K562 (cell line): ENCODE measurements around the gene RECQL5. TPM values are rescaled to one million over a fixed set of nuclear protein-coding genes. Genes with fewer than 3 reads are reported as not detected.

Source experiments
- ATAC-seq: fragments of 200-7000 bp; cut with Tn5 transposase; 3 replicates; pipeline ENCODE4 v1.9.1; 2020; ENCODE audit warnings: moderate library complexity
- BruUV-seq: library from RNA; stranded (reverse); fragments of 400-500 nt; replicated peaks from 2 replicates; lab custom pipeline; 2021; lab: Mats Ljungman, UMichigan
- CTCF ChIA-PET: fragments of 300-600 bp; formaldehyde crosslinking; extraction: SDS; loops from one replicate; lab custom pipeline; 2021; ENCODE audit warnings: low intra/inter-chr PET ratio; lab: Yijun Ruan, JAX
- POLR2A ChIA-PET: fragments of 300-600, 350-650 bp; sonication (Branson Sonifier 250); formaldehyde crosslinking; extraction: SDS; loops from one replicate; lab custom pipeline; 2021; ENCODE audit warnings: antibody characterized with exemption, inconsistent platforms; lab: Yijun Ruan, JAX
- DNase-seq, 4 experiments: peaks; one replicate each; pipeline versions ENCODE4 v3.0.0 to v3.0.0-alpha.2; 2011 to 2018; ENCODE audit warnings: low spot score in 3 of 4, mixed read lengths in 3 of 4; ENCODE audit errors: extremely low read depth in 1 of 4
- FAIRE-seq: peaks from 2 replicates; lab custom pipeline; 2011; peaks lifted over from hg19 to GRCh38; lab: Jason Lieb, UNC
- H2AFZ ChIP-seq: 2 replicates; pipeline ENCODE4 v1.6.0; 2011; ENCODE audit warnings: low read depth, low read length, control low read depth, inconsistent platforms
- H3K27ac ChIP-seq: fragments of 200-600 bp; 3 replicates; pipeline ENCODE4 v1.8.0; 2011; ENCODE audit warnings: low read depth, mild to moderate bottlenecking, control low read depth, inconsistent platforms, low read length, moderate library complexity, mixed read lengths; ENCODE audit errors: extremely low read depth
- H3K27me3 ChIP-seq, 2 experiments: fragments of 300-600 bp in 1 of 2; 2 replicates in 1 of 2; 3 replicates in 1 of 2; pipeline versions ENCODE4 v1.6.0 to v1.8.0; 2011; ENCODE audit warnings: inconsistent platforms in 2 of 2, low read length in 2 of 2, mild to moderate bottlenecking in 1 of 2, mixed read lengths in 1 of 2, moderate library complexity in 1 of 2; ENCODE audit not compliant: control insufficient read depth in 2 of 2, insufficient read depth in 2 of 2
- H3K36me3 ChIP-seq: fragments of 300-600 bp; 3 replicates; pipeline ENCODE4 v1.8.0; 2011; ENCODE audit warnings: mild to moderate bottlenecking, low read length, inconsistent platforms; ENCODE audit not compliant: control insufficient read depth, insufficient read depth
- H3K4me1 ChIP-seq, 2 experiments: fragments of 200-600 bp in 1 of 2; replicated peaks in 1 of 2; 2 replicates in 1 of 2; 3 replicates in 1 of 2; pipeline versions ENCODE4 v1.5.1 to v1.8.0; 2011; ENCODE audit warnings: inconsistent platforms in 2 of 2, low read length in 2 of 2, mild to moderate bottlenecking in 1 of 2, mixed read lengths in 1 of 2, moderate library complexity in 1 of 2; ENCODE audit not compliant: control insufficient read depth in 2 of 2, insufficient read depth in 2 of 2
- H3K4me2 ChIP-seq: 2 replicates; pipeline ENCODE4 v1.6.1; 2011; ENCODE audit warnings: low read length, control low read depth, inconsistent platforms, mixed read lengths; ENCODE audit not compliant: insufficient read depth
- H3K4me3 ChIP-seq: fragments of 200-600 bp; sonication (generic), shearing (Covaris generic); 2 replicates; pipeline ENCODE4 v1.5.1; 2016; ENCODE audit warnings: control low read depth, inconsistent platforms
- H3K79me2 ChIP-seq: fragments of 200-600 bp; 3 replicates; pipeline ENCODE4 v1.8.0; 2011; ENCODE audit warnings: low read length, inconsistent platforms; ENCODE audit not compliant: control insufficient read depth, insufficient read depth
- H3K9ac ChIP-seq, 2 experiments: 2 replicates each; pipeline versions ENCODE4 v1.6.0 to v1.6.1; 2011; ENCODE audit warnings: low read depth in 2 of 2, low read length in 2 of 2, control low read depth in 1 of 2, inconsistent platforms in 1 of 2, mild to moderate bottlenecking in 1 of 2, mixed read lengths in 1 of 2; ENCODE audit not compliant: insufficient read depth in 1 of 2
- H3K9me1 ChIP-seq: one replicate; pipeline ENCODE4 v1.6.0; 2011; ENCODE audit warnings: inconsistent platforms, mild to moderate bottlenecking, low read length, moderate library complexity; ENCODE audit not compliant: control insufficient read depth, insufficient read depth
- H3K9me3 ChIP-seq: replicated peaks from 2 replicates; pipeline ENCODE4 v1.5.1; 2011; ENCODE audit warnings: low read depth, low read length, inconsistent platforms; ENCODE audit not compliant: control insufficient read depth, insufficient read depth
- H4K20me1 ChIP-seq: replicated peaks from 2 replicates; pipeline ENCODE4 v1.6.1; 2011; ENCODE audit warnings: low read length, inconsistent platforms, mixed read lengths; ENCODE audit not compliant: control insufficient read depth, insufficient read depth
- ATF1 ChIP-seq, 2 experiments: fragments of 450-650 bp in 1 of 2; IDR thresholded peaks; 2 replicates each; pipeline ENCODE4 v1.6.1; 2016; ENCODE audit warnings: missing compliant biosample characterization in 1 of 2, missing genetic modification characterization in 1 of 2
- CBFA2T2 ChIP-seq: fragments of 450-650 bp; conservative IDR thresholded peaks from 2 replicates; pipeline ENCODE4 v1.6.1; 2017; ENCODE audit warnings: mild to moderate bottlenecking
- CTBP1 ChIP-seq: fragments of 450-650 bp; IDR thresholded peaks from 2 replicates; pipeline ENCODE4 v1.6.1; 2016; ENCODE audit warnings: borderline replicate concordance
- ETV5 ChIP-seq: sonication (generic); formaldehyde crosslinking; IDR thresholded peaks from 2 replicates; pipeline ENCODE4 v1.4.0; 2020; ENCODE audit warnings: low read depth, mild to moderate bottlenecking, missing genetic modification reagents
- FOSL1 ChIP-seq: fragments of 200-800 bp; sonication (Bioruptor generic); conservative IDR thresholded peaks from 2 replicates; pipeline ENCODE4 v1.6.1; 2016; ENCODE audit warnings: missing genetic modification characterization, missing compliant biosample characterization
- HCFC1 ChIP-seq: IDR thresholded peaks from 2 replicates; pipeline ENCODE4 v1.6.1; 2012; ENCODE audit warnings: low read depth, low read length, improper control_type of control experiment
- HDGF ChIP-seq: fragments of 450-650 bp; IDR thresholded peaks from 2 replicates; pipeline ENCODE4 v1.6.1; 2016
- MAZ ChIP-seq, 2 experiments: fragments of 450-650 bp in 1 of 2; sonication (generic) in 1 of 2; formaldehyde crosslinking; IDR thresholded peaks in 1 of 2; conservative IDR thresholded peaks in 1 of 2; 2 replicates each; pipeline versions ENCODE4 v1.4.0 to v1.5.0; 2020; ENCODE audit warnings: mild to moderate bottlenecking in 1 of 2, missing genetic modification reagents in 1 of 2
- MBD2 ChIP-seq: sonication (generic); IDR thresholded peaks from 2 replicates; pipeline ENCODE4 v1.6.1; 2016; ENCODE audit warnings: low read depth, borderline replicate concordance
- NFIX ChIP-seq: fragments of 250-450 bp; sonication (Bioruptor Pico); IDR thresholded peaks from 2 replicates; pipeline ENCODE4 v1.4.0; 2020; ENCODE audit warnings: low read depth, mild to moderate bottlenecking, moderate library complexity
- NR2C1 ChIP-seq, 2 experiments: fragments of 450-650 bp; IDR thresholded peaks; 2 replicates each; pipeline ENCODE4 v1.6.1; 2017; ENCODE audit warnings: mild to moderate bottlenecking in 2 of 2, antibody characterized with exemption in 1 of 2, inconsistent platforms in 1 of 2, missing compliant biosample characterization in 1 of 2, missing genetic modification characterization in 1 of 2
- OTX1 ChIP-seq: fragments of 450-650 bp; formaldehyde crosslinking; IDR thresholded peaks from 2 replicates; pipeline ENCODE4 v1.4.0; 2022; ENCODE audit warnings: mild to moderate bottlenecking
- RB1 ChIP-seq: fragments of 450-650 bp; IDR thresholded peaks from 2 replicates; pipeline ENCODE4 v1.6.1; 2017; ENCODE audit warnings: low read depth, mild to moderate bottlenecking
- SMAD3 ChIP-seq: fragments of 450-650 bp; formaldehyde crosslinking; conservative IDR thresholded peaks from 2 replicates; pipeline ENCODE4 v1.4.0; 2020; ENCODE audit warnings: mild to moderate bottlenecking
- SRSF1 ChIP-seq: fragments of 200-400 bp; formaldehyde crosslinking; IDR thresholded peaks from 2 replicates; pipeline ENCODE4 v1.6.1; 2017; ENCODE audit warnings: mild to moderate bottlenecking, low read depth, low read length, moderate library complexity
- SRSF3 ChIP-seq: fragments of 200-400 bp; formaldehyde crosslinking; IDR thresholded peaks from 2 replicates; pipeline ENCODE4 v1.6.1; 2016; ENCODE audit warnings: mild to moderate bottlenecking, low read length, moderate library complexity; ENCODE audit not compliant: insufficient read depth
- ZNF347 ChIP-seq: fragments of 450-650 bp; formaldehyde crosslinking; IDR thresholded peaks from 2 replicates; pipeline ENCODE4 v1.4.0; 2020; ENCODE audit warnings: low read depth, mild to moderate bottlenecking, moderate library complexity
- ZNF384 ChIP-seq: IDR thresholded peaks from 2 replicates; pipeline ENCODE4 v1.6.1; 2012; ENCODE audit warnings: low read depth, low read length, improper control_type of control experiment
- WGBS: fragments of 100-300 bp; shearing (Covaris generic); methylation state at CpG from one replicate; pipeline ENCODE4 v1.1.6; 2016; ENCODE audit warnings: low coverage, mixed read lengths; ENCODE audit not compliant: insufficient coverage; ENCODE audit errors: missing lambda C conversion rate; 5-methylcytosine and 5-hydroxymethylcytosine counted together
- in situ Hi-C: fragments of 300-500 bp; cut with MboI; formaldehyde crosslinking; loops from 4 replicates; pipeline ENCODE4 v1.15.0; 2018; ENCODE audit warnings: inconsistent platforms, mixed read lengths
- intact Hi-C: fragments of 100-400 bp; cut with micrococcal nuclease; formaldehyde crosslinking; loops from 2 replicates; pipeline ENCODE4 v1.14.2; 2022
- polyA plus RNA-seq, 8 experiments: library from polyadenylated mRNA; depleted of rRNA in 4 of 8; stranded (reverse) in 5 of 8; unstranded in 3 of 8; fragments of >200 nt; fragmentation: Nextera tagmentation in 2 of 8; fragmentation: Illumina TruSeq in 1 of 8; extraction: Ambion mirVana in 2 of 8; extraction: Trizol in 1 of 8; gene quantifications; 2 replicates each; pipeline versions ENCODE4 v1.2.1 to v1.2.3, GENCODE V29; 2011 to 2014; ENCODE audit warnings: inconsistent platforms in 1 of 8, missing spikeins in 1 of 8
- total RNA-seq, 7 experiments: library from RNA; depleted of rRNA in 6 of 7; stranded (reverse); fragments of >200 nt in 6 of 7; fragmentation: Illumina TruSeq in 2 of 7; extraction: Trizol in 2 of 7; gene quantifications; 2 replicates each; pipeline versions ENCODE4 v1.2.1 to v1.2.3, GENCODE V29; 2011 to 2021; ENCODE audit warnings: low replicate concordance in 1 of 7
- TF ChIP-seq, protein P1 (sequence below): fragments of 250-450 bp; sonication (Bioruptor Pico); IDR thresholded peaks from 2 replicates; pipeline ENCODE4 v1.5.0; 2020; ENCODE audit warnings: mild to moderate bottlenecking
- TF ChIP-seq, protein P2 (sequence below), 2 experiments: fragments of 450-650 bp; conservative IDR thresholded peaks; 2 replicates each; pipeline ENCODE4 v1.6.1; 2017; ENCODE audit warnings: mild to moderate bottlenecking in 2 of 2, moderate library complexity in 2 of 2

Gene RECQL5
- total and polyA plus RNA-seq, 9 of the 15 experiments (the other 6 are each of a cell fraction or from before 2014, with no cell fraction given) = 4.1 to 34.8 (median 16.4) TPM

DNA sequence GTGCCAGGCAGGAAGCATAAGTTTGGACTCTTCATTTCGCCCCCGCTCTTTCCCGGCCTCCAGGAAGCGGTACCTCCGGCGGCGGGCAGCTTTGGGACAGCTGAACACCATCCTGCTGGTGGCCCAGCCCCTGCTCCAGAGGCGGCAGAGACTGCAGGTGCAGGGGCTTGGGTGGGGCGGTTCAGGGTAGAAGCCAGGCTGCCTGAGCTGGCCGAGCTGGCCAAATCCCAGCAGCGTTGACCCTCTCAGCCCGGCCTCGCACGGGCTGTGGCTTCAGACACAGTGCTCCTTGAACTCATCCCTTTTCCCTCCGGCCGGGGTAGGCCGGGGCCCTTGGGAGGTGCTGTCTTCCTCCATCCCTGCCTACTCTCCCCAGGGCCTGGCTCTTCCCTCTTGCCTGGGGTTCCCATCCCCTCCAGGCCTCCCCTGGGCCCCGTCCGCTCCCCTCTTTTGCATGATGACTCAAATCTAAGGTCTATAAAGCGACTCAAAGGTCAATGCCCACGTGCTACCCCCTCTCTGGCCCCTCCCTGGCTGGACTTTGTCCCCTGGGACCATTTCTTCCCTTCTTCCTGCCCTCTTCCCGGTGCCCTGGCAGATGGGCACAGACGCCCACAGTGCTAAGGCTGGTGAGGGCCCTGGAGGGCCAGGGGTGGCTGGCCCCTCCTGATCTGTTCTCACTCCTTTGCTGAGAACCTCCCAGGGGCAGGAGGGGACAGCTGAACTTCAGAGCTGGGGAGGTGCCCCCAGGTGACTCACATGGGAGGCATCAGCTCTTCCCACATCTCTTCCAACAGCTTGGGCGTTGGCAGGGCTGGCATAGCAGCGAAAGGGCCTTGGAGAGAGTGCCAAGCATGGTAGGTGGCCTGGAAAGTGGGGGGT is 56.6 kb downstream of the RECQL5 start (continued):
- TF ChIP-seq, protein P1, sequence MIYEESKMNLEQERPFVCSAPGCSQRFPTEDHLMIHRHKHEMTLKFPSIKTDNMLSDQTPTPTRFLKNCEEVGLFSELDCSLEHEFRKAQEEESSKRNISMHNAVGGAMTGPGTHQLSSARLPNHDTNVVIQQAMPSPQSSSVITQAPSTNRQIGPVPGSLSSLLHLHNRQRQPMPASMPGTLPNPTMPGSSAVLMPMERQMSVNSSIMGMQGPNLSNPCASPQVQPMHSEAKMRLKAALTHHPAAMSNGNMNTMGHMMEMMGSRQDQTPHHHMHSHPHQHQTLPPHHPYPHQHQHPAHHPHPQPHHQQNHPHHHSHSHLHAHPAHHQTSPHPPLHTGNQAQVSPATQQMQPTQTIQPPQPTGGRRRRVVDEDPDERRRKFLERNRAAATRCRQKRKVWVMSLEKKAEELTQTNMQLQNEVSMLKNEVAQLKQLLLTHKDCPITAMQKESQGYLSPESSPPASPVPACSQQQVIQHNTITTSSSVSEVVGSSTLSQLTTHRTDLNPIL = no peak
- no peak for TF ChIP-seq HDGF
- no peak for TF ChIP-seq SMAD3 (CRISPR knock-in tag)
- TF ChIP-seq HCFC1 = no peak
- TF ChIP-seq MAZ (CRISPR knock-in tag; conservative IDR thresholded peaks at IDR 0.05 in 1 of 2, IDR thresholded peaks at IDR 0.05 in 1 of 2) = no peak
- no peak for TF ChIP-seq NR2C1 (IDR thresholded peaks at IDR 0.05)
- no peak for TF ChIP-seq NR2C1 (tag; IDR thresholded peaks at IDR 0.05)
- TF ChIP-seq RB1 = no peak
- TF ChIP-seq, all 486 proteins: peak for 0

DNA sequence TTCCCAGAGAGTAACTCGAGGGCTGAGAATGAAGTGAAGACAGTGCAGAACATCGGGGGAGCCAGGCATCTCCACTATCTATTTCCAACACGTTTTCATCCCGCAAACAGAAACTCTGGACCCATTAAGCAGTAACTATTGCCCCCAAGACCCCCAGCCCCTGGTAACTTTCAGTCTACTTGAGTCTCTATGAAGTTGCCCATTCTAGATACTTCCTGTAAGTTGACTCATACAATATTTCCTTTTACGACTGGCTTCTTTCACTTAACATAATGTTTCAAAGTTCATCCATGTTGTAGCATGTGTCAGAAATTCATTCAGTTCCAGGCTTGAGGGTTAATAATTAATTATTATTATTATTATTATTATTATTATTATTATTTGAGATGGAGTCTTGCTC is 59.9 kb downstream of the RECQL5 start:
- peaks cover 14 to 31% of the 10 kb centered on the region in 2 experiments; a peak in 4 of 5 replicates for H3K27me3 ChIP-seq
- intact Hi-C loops (no loop called here), in situ Hi-C loops (no loop called here)
- H3K4me2 ChIP-seq = no peak overlapping the region
- POLR2A ChIA-PET = no interaction called here
- peaks cover 0 to 26% of the 10 kb centered on the region in 2 experiments; a peak in 3 of 5 replicates for H3K4me1 ChIP-seq
- no peak overlapping the region for H3K27ac ChIP-seq
- WGBS = 5% methylated on average over 5 of the region's 5 CpGs
- no TSS peak for BruUV-seq
- FAIRE-seq (no peak), ATAC-seq (no peak), DNase-seq (no peak)
- H3K79me2 ChIP-seq = no peaks in the 10 kb centered on the region
- H3K9me3 ChIP-seq = no peaks in the 10 kb centered on the region
- H4K20me1 ChIP-seq = no peaks in the 10 kb centered on the region
- CTCF ChIA-PET = no interaction called here
- no peaks in the 10 kb centered on the region for H3K36me3 ChIP-seq
- no peak overlapping the region for H2AFZ ChIP-seq
- no peak overlapping the region for H3K4me3 ChIP-seq
- H3K9me1 ChIP-seq = no peaks in the 10 kb centered on the region
- H3K9ac ChIP-seq = no peak overlapping the region
- TF ChIP-seq OTX1 (CRISPR knock-in tag) (no peak), FOSL1 (no peak), ZNF347 (CRISPR knock-in tag) (no peak), ZNF384 (no peak), SRSF1 (no peak), MBD2 (no peak), SRSF3 (no peak), NFIX (CRISPR knock-in tag) (no peak), ATF1 (CRISPR knock-in tag; IDR thresholded peaks at IDR 0.05) (no peak), ATF1 (tag; IDR thresholded peaks at IDR 0.05) (no peak), CTBP1 (no peak), CBFA2T2 (no peak), ETV5 (CRISPR knock-in tag) (no peak)
- TF ChIP-seq, protein P2, sequence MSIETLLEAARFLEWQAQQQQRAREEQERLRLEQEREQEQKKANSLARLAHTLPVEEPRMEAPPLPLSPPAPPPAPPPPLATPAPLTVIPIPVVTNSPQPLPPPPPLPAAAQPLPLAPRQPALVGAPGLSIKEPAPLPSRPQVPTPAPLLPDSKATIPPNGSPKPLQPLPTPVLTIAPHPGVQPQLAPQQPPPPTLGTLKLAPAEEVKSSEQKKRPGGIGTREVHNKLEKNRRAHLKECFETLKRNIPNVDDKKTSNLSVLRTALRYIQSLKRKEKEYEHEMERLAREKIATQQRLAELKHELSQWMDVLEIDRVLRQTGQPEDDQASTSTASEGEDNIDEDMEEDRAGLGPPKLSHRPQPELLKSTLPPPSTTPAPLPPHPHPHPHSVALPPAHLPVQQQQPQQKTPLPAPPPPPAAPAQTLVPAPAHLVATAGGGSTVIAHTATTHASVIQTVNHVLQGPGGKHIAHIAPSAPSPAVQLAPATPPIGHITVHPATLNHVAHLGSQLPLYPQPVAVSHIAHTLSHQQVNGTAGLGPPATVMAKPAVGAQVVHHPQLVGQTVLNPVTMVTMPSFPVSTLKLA (conservative IDR thresholded peaks at IDR 0.05) = no peak
